Rectal smooth muscle tissue (tissue), 1 donor: Measurements from ENCODE around the gene TMEM143.
A peak's percentile ranks its signal among the peaks of the same experiment; 100 is the strongest.
"Not testable (repeated sequence)": the region's sequence is repeated elsewhere in the genome, so short reads cannot be mapped to it uniquely, and the experiment has no call there.

ENCODE experiments used
- H3K27ac ChIP-seq: one replicate; pipeline ENCODE4 v1.7.0; 2013; ENCODE audit warnings: low read depth, low read length, inconsistent platforms
- H3K27me3 ChIP-seq: one replicate; pipeline ENCODE4 v1.7.0; 2013; ENCODE audit warnings: low read length; ENCODE audit not compliant: control insufficient read depth, insufficient read depth
- H3K36me3 ChIP-seq: one replicate; pipeline ENCODE4 v1.7.0; 2013; ENCODE audit warnings: low read length; ENCODE audit not compliant: control insufficient read depth, insufficient read depth
- H3K4me1 ChIP-seq: one replicate; pipeline ENCODE4 v1.7.0; 2013; ENCODE audit warnings: low read length; ENCODE audit not compliant: control insufficient read depth, insufficient read depth
- H3K4me3 ChIP-seq: one replicate; pipeline ENCODE4 v1.7.0; 2013; ENCODE audit warnings: low read length
- H3K9ac ChIP-seq: one replicate; pipeline ENCODE4 v1.7.0; 2013; ENCODE audit warnings: low read length

TMEM143 gene

DNA sequence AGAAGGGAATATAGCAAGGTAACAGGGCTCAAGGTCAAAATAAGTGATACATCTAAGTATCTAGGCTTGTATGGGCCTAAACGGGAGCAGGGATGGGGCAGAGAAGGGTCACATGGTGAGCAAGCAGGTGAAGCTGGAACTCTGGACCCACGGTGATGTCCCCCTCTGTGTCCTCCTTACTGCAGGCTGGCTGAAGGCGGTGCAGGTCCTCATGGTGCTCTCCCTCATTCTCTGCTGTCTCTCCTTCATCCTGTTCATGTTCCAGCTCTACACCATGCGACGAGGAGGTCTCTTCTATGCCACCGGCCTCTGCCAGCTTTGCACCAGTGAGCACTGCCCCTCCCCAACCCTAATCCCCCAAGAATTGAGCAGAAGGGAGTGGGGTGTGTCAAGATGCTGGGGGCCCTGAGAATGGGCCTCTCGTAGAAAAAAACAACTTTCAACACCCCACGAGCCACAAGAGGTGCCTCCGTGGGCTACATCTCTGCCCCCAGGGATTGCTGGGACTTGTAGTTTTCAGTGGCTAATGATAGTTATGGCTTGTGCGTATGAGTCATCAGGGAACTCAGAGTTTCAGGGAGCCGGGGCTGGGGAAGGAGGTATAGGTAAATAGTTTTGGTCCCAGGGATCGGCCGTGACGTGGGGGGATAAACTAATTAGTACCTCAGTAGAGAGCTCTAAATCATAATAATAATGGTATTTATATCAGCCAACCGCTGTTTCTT lies 34.4 kb downstream of the TMEM143 start:
- Histone ChIP-seq H3K27me3 (no peaks in the 10 kb centered on the region), H3K9ac (no peak overlapping the region), H3K4me3 (no peak overlapping the region), H3K4me1 (peaks cover 39% of the 10 kb centered on the region), H3K36me3 (peaks cover 4% of the 10 kb centered on the region), H3K27ac (peak overlapping the region; percentile 77)

DNA sequence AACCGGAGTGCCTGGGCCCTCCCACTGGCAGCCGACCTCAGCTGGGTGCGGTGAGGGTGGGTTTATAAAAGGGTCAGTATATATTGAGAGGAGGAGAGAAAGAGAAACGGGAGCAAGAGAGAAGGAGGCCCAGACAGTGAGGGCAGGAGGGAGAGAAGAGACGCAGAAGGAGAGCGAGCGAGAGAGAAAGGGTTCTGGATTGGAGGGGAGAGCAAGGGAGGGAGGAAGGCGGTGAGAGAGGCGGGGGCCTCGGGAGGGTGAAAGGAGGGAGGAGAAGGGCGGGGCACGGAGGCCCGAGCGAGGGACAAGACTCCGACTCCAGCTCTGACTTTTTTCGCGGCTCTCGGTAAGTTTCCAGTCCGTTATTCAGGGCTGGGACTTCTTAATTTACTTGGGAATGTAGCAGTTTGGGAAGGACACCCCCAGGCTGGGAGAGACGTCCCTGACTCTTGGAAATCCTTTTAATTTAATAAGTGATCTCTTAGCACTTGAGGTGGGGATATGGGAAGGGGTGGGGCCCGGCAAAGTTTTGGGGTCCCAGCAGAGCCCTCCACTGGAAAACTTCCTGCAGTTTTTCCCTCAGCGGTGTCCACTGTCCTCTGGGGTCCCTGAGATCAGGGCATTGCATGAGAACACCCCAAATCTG lies 38.4 kb downstream of the TMEM143 start, which contains the start of gene EMP3:
Gene EMP3 (plus strand): TSS at position 288 of the 646 bp plus-strand sequence. CDS start 1,293 bp downstream, outside the sequence.
- peak within 1 kb of the TSS; percentile 84 for H3K9ac ChIP-seq
- no peaks in the 10 kb centered on the region for H3K27me3 ChIP-seq
- H3K36me3 ChIP-seq: no peaks in the 10 kb centered on the region
- H3K4me1 ChIP-seq: peaks cover 26% of the 10 kb centered on the region
- H3K4me3 ChIP-seq: peak within 1 kb of the TSS; percentile 67
- peak within 1 kb of the TSS; percentile 97 for H3K27ac ChIP-seq

DNA sequence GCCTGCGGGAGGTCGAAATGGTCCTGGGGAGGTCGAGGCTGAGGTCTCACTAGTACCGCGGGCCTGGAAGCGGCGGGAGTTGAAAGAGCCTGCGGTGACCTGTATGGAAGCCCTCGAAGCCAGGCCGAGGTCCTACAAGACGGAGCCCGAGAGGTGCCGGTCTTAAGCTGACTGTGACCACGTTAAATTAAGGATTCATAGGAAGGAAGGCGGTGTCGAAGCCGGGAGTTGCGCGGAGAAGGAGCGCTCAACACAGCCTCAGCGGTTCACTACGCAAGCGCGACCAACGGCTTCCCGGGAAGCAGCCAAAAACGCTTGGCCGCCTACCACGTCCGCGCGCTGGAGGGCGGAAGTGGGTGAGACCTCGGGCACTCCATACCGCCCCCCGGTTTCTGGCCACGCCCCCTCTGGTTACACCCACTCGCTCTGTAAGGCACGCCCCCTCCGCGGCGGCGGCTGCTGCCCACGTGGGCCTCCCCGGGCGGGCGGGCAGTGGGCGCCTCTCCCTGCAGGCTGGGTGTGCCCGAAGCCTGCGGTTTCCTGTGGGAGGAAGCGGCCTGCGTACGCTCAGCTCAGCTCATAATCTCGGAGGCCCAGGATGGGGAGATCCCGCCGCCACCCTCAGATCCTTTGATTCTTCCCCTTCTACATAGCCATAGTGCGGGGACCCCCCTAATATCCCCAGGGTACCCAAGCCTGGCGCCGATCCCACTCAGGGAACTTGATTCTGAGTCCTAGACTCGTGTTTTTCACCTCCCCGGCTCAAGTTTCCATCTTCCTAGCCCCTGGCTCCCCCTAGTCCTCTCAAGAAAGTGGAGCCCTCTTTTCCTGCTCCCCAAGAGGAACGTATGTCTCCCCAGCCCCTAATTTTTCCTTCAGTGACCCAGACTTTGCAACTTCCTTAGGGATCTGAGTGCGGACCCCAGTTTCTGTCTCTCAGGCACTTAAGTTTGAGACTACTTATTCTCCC lies 41.8 kb downstream of the TMEM143 start:
- Histone ChIP-seq H3K9ac (peak overlapping the region; percentile 86), H3K4me1 (peaks cover 13% of the 10 kb centered on the region), H3K4me3 (peak overlapping the region; percentile 74), H3K27ac (peak overlapping the region; percentile 93), H3K27me3 (no peaks in the 10 kb centered on the region), H3K36me3 (no peaks in the 10 kb centered on the region)

DNA sequence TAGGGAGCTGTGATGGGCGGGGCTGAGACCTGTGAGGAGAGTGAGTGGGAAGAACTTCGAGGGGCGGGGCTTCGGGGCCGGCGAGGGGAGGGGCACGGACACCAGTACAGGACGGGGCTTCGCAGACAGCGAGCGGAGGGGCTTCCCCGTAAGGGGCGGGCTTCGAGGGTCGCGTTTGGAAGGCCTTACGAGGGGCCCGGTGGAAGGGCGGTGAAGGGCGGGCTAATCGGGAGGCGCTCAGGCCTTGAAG lies 42.4 kb downstream of the TMEM143 start:
- Histone ChIP-seq H3K36me3 (no peaks in the 10 kb centered on the region), H3K9ac (peak overlapping the region; percentile 86), H3K27me3 (no peaks in the 10 kb centered on the region), H3K4me1 (peaks cover 11% of the 10 kb centered on the region), H3K4me3 (peak overlapping the region; percentile 74), H3K27ac (peak overlapping the region; percentile 93)

DNA sequence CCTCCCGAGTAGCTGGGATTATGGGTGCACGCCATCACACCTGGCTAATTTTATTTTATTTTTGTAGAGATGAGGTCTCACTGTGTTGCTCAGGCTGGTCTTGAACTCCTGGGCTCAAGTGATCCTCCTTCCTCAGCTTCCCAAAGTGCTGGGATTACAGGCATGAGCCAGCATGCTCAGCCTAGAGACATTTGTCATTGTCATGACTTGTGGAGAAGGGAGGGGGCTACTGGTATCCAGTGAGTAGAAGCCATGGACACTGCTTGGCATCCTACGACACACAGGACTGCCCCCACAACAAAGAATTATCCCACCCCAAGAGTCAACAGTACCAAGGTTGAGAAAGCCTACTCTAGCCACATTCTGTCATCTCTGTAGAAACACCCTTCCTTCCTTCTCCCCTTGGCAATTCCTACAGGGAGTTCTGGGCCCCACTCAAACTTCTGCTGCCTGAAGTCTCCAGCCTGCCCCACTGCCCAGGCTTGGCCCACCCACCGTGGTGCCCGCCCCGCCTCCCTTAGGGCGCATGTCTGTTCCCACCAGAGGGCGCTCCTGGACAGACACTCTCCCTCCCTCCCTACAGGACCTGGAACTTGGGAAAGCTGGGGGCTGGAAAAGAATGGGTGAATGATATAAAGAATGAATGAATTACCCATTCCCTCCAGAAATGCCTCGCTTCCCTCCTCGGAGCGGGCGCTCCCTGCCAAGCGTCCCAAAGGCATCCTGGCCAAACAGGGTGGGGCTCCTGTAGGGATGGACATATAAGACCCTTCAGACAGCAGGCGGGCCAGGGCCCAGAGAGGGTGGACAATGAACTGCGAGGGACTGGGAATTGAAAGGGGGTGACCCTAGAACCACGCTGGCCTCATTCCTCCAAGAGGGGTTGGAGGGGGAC lies 43.8 kb downstream of the TMEM143 start:
- Histone ChIP-seq H3K4me3 (no peak overlapping the region), H3K27me3 (no peaks in the 10 kb centered on the region), H3K4me1 (peaks cover 7% of the 10 kb centered on the region), H3K36me3 (no peaks in the 10 kb centered on the region), H3K9ac (no peak overlapping the region), H3K27ac (no peak overlapping the region)

DNA sequence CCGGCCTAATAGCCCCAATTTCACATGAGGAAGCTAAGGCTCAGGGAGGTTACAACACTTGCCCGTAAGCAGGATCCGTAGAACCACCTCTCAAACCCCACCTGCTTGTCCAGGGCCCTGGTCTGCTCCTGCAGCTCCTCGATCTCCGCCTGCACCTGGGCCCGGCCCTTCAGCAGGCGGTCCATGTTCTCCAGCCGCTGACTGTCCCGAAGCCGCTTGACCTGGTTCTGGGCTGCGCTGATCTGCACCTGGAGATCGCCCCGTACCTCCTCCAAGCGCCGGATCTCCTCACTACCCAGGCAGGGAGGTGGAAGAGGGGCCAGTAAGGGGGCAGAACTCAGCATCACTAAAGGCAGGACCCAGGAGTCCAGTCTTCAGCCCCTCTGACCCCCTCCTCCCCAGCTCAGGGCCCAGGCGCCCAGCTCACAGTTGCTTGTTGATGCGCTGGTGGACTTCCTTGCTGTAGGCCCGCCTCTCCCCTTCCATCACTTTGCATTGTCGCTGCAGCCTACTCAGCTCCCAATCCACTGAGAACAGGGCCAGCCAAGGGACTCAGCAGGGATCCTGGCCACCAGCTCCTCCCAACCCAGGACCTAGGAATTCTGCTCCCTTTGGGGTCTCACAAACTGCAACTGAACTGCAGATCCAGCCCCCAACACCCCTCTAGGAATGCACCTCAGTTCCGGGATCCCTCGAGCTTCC lies 45.3 kb downstream of the TMEM143 start:
- Histone ChIP-seq H3K4me3 (no peak overlapping the region), H3K4me1 (peaks cover 5% of the 10 kb centered on the region), H3K27me3 (no peaks in the 10 kb centered on the region), H3K36me3 (no peaks in the 10 kb centered on the region), H3K9ac (no peak overlapping the region), H3K27ac (no peak overlapping the region)

DNA sequence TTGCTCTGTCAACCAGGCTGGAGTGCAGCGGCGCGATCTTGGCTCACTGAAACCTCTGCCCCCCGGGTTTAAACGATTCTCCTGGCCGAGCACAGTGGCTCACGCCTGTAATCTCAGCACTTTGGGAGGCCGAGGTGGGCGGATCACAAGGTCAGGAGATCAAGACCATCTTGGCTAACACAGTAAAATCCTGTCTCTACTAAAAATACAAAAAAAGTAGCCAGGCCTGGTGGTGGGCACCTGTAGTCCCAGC lies 46.1 kb downstream of the TMEM143 start:
- H3K4me1 ChIP-seq, H3K27me3 ChIP-seq, H3K36me3 ChIP-seq, H3K4me3 ChIP-seq, H3K27ac ChIP-seq, H3K9ac ChIP-seq: not testable (repeated sequence)

DNA sequence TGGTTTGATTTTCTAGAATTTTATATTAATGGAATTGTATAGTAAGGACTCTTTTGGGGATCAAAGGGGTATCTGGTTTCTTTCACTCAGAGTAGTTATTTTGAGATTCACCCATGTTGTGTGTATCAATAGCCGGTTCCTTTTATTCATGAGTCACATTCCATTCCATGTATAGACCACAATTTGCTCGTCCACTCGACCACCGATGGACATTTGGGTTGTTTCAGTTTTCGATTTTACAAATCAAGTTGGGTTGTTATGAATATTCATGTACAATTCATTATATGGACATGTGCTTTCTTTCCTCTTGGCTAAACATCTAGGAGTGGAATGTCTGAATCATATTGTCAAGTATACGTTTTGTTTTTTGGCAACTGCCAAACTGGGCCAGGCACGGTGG lies 48.0 kb downstream of the TMEM143 start:
- Histone ChIP-seq H3K27me3 (no peaks in the 10 kb centered on the region), H3K36me3 (no peaks in the 10 kb centered on the region), H3K27ac (no peak overlapping the region), H3K9ac (no peak overlapping the region), H3K4me3 (no peak overlapping the region), H3K4me1 (no peaks in the 10 kb centered on the region)

DNA sequence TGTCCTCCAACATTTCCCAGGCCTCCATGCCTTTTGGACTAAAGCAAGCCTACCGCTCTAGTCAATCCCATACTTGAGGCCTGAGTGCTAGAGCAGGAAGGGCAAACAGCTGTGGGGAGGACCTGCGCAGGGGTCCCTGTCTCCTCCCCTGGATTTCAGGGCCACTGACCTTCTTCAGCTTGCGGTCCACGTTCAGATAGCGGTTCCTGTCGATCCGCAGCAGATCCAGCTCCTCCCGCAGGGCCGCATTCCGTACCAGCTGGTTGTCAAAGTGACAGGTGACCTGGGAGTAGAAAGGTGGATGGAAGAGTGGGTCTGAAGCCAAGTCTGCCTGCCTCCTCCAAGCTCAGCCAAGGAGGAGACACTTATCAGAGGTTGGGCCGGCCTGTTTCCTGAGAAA lies 52.4 kb downstream of the TMEM143 start:
- Histone ChIP-seq H3K9ac (no peak overlapping the region), H3K4me3 (no peak overlapping the region), H3K36me3 (no peaks in the 10 kb centered on the region), H3K4me1 (no peaks in the 10 kb centered on the region), H3K27me3 (no peaks in the 10 kb centered on the region), H3K27ac (no peak overlapping the region)

DNA sequence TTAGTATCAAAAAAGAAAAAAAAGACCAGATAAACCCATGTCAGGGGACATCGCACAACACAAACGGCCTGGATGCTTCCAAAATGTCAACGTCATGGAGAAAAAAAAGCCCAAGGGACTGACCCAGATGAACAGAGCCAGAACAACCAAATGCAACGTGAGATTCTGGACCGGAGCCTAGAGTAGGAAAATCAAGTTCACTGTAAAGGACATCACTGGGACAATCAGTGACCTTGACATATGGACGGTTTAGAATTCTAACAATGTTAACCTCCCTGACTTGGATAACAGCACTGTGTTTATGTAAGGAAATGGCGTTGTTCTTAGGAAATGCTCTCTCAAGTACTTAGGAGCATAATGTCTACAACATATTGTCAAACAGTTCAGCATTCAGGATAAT lies 53.5 kb downstream of the TMEM143 start:
- H3K4me1 ChIP-seq: no peaks in the 10 kb centered on the region
- H3K27ac ChIP-seq: no peak overlapping the region
- H3K4me3 ChIP-seq: no peak overlapping the region
- H3K27me3 ChIP-seq: no peaks in the 10 kb centered on the region
- H3K9ac ChIP-seq: no peak overlapping the region
- no peaks in the 10 kb centered on the region for H3K36me3 ChIP-seq

DNA sequence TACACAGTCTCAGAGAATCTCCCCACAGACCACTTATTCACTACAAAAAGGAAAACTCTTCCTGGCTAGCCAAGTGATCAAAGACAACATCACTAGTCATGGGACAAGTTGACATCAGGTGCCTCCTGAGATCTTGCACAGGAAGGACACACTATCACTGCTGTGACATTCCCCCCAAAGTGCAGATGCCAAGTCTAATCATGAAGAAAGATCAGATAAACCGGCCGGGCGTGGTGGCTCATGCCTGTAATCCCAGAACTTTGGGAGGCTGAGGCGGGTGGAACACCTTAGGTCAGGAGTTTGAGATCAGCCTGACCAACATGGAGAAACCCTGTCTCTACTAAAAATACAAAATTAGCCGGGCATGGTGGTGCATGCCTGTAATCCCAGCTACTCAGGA lies 54.0 kb downstream of the TMEM143 start:
- not testable (repeated sequence) for H3K36me3 ChIP-seq, H3K27me3 ChIP-seq, H3K27ac ChIP-seq, H3K4me3 ChIP-seq, H3K4me1 ChIP-seq, H3K9ac ChIP-seq
